AG04450 (cell line): ENCODE results near the gene TNFRSF14. TPM values are rescaled to one million over a fixed set of nuclear protein-coding genes. Genes with fewer than 3 reads are reported as not detected.

Experiments
- CTCF ChIA-PET: fragments of 300-600, 350-600 bp; formaldehyde crosslinking; extraction: SDS; loops from one replicate; lab custom pipeline; 2022; ENCODE audit warnings: antibody characterized with exemption, inconsistent platforms; lab: Charles Lee
- POLR2A ChIA-PET: fragments of 350-600 bp; formaldehyde crosslinking; extraction: SDS; loops from one replicate; lab custom pipeline; 2021; ENCODE audit warnings: antibody characterized with exemption, inconsistent platforms; lab: Yijun Ruan, JAX
- DNase-seq: peaks from one replicate; pipeline ENCODE4 v3.0.0-alpha.2; 2011; ENCODE audit warnings: low read depth, low spot score
- H3K27ac ChIP-seq: one replicate; pipeline ENCODE4 v1.5.1; 2012; ENCODE audit warnings: low read depth, low read length, control low read depth
- H3K27me3 ChIP-seq: one replicate; pipeline ENCODE4 v1.6.0; 2012; ENCODE audit warnings: low read length; ENCODE audit not compliant: control insufficient read depth, insufficient read depth
- H3K4me3 ChIP-seq: 2 replicates; pipeline ENCODE4 v1.5.1; 2011; ENCODE audit warnings: mild to moderate bottlenecking, low read depth, low read length, control low read depth
- H3K9me3 ChIP-seq: 2 replicates; pipeline ENCODE4 v1.5.1; 2012; ENCODE audit warnings: low read length; ENCODE audit not compliant: control insufficient read depth, insufficient read depth
- polyA plus RNA-seq: library from polyadenylated mRNA; depleted of rRNA; stranded (reverse); fragments of >200 nt; gene quantifications from 2 replicates; pipeline ENCODE4 v1.2.3, GENCODE V29; 2011
- TF ChIP-seq, protein P1 (sequence below): IDR thresholded peaks from 2 replicates; pipeline ENCODE4 v1.5.1; 2011; ENCODE audit warnings: low read depth, low read length, control low read depth, inconsistent platforms

Gene TNFRSF14
- polyA plus RNA-seq, 1 experiment, result 5.4 TPM

DNA sequence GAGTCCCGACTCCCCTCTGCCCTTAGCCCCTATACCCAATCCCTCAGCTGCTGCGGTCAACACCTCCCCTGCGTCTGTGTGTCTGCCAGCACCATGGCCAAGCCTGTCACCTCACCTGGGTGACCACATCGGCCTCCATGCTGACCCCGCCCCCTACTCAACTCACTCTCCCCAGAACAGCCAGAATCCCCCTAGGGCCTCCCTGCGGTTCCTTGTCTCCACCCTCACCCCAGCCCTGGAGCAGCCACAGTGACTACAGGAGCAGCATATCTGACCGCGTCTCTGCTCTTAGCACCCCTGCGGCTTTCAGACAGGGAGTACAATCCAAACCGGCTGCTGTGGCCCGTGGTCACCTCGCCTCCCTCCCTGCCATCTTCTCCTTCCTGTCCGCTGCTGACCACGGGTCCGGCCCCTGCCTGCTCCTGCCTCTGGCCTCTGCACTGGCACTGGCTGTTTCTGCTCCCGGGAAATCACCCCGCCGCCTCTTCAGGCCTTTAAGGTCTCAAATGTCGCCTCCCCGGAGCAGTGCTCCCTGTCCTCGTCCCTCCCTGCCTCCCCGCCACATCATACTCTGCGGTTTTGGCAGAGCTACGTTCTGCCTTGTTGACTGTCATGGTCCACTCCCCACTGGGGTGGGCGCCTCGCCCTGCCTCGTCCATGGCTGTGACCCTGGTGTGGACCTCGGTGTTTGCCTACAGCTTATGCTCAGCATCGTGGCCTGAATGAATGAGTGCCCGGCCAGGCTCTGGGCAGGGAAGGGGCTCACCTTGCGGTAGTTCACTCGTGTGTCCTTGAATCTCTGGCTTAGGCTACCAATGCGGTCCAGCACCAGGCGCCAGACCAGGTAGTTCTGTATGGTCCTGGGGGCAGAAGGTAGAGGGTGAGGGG, 41.5 kb downstream of the TNFRSF14 start:
- TF ChIP-seq, protein P1, sequence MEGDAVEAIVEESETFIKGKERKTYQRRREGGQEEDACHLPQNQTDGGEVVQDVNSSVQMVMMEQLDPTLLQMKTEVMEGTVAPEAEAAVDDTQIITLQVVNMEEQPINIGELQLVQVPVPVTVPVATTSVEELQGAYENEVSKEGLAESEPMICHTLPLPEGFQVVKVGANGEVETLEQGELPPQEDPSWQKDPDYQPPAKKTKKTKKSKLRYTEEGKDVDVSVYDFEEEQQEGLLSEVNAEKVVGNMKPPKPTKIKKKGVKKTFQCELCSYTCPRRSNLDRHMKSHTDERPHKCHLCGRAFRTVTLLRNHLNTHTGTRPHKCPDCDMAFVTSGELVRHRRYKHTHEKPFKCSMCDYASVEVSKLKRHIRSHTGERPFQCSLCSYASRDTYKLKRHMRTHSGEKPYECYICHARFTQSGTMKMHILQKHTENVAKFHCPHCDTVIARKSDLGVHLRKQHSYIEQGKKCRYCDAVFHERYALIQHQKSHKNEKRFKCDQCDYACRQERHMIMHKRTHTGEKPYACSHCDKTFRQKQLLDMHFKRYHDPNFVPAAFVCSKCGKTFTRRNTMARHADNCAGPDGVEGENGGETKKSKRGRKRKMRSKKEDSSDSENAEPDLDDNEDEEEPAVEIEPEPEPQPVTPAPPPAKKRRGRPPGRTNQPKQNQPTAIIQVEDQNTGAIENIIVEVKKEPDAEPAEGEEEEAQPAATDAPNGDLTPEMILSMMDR, result no peak
- H3K9me3 ChIP-seq, result no peaks in the 10 kb centered on the region; the same call in none of the 2 replicates
- DNase-seq, result no peak
- ChIA-PET CTCF (no interaction called here), POLR2A (no interaction called here)
- H3K27me3 ChIP-seq, result no peaks in the 10 kb centered on the region
- no peak overlapping the region for H3K27ac ChIP-seq
- H3K4me3 ChIP-seq, result no peak overlapping the region

DNA sequence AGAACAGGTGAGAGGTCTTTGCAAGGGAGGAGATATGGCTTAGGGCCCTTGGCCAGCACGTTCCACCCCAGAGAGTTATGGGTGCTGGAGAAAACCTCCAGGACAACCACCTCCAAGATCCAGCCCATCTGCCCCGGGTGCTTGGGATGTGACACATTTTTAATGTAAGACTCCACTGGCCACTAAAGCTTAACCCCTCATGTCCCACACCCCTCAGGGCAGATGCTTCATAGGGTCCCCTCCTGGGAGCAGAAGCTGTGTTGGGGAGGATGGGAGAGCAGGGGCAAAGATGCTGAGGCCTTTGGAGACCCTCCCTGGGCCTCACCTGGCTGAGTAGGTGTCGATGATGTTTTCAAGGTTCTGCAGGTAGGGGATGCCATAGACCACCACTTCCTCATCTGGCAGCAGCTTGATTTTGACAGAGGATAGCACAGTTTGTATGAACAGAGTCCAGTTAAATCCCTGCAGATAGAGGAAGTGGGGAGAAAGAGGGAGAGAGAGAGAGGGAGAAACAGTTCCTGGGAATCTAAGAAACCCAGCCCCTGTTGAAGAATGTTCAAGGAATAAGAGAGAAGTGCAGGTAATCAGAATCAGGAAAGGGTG, 42.3 kb downstream of the TNFRSF14 start:
- H3K9me3 ChIP-seq, result no peaks in the 10 kb centered on the region; the same call in none of the 2 replicates
- POLR2A ChIA-PET, result no interaction called here
- DNase-seq, result no peak
- TF ChIP-seq, protein P1, result no peak
- H3K4me3 ChIP-seq, result no peak overlapping the region
- H3K27ac ChIP-seq, result no peak overlapping the region
- H3K27me3 ChIP-seq, result no peaks in the 10 kb centered on the region
- CTCF ChIA-PET, result no interaction called here

DNA sequence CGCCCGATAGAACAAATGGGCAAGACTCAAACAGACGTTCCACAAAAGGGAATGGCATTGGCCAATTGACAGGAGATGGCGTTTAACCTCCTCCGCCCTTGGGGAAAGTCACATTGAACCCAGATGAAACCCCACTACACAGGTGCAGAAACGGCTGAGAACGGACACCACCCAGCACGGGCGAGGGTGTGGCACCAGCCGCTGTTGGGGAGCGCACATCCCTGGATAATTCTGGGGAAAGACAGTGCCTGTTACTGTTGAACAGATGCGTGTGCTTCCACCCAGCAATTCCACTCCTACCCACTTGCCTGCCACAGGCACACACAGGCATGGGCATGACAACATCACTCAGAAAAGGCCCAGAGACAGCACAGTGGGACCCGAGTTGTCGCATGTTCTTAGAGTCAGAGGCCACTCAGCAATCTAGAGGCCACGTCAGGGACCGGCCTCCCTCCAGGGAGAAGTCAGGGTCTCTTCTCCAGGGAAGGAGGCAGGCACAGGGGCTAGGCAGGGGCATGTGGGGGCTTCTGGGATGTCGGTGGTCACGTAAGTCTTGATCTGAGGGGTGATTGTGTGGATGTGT, 45.6 kb downstream of the TNFRSF14 start:
- CTCF ChIA-PET, result no interaction called here
- Histone ChIP-seq H3K4me3 (no peak overlapping the region), H3K27ac (no peak overlapping the region), H3K9me3 (no peaks in the 10 kb centered on the region; the same call in none of the 2 replicates), H3K27me3 (no peaks in the 10 kb centered on the region)
- TF ChIP-seq, protein P1, result no peak
- no peak for DNase-seq
- POLR2A ChIA-PET, result no interaction called here

DNA sequence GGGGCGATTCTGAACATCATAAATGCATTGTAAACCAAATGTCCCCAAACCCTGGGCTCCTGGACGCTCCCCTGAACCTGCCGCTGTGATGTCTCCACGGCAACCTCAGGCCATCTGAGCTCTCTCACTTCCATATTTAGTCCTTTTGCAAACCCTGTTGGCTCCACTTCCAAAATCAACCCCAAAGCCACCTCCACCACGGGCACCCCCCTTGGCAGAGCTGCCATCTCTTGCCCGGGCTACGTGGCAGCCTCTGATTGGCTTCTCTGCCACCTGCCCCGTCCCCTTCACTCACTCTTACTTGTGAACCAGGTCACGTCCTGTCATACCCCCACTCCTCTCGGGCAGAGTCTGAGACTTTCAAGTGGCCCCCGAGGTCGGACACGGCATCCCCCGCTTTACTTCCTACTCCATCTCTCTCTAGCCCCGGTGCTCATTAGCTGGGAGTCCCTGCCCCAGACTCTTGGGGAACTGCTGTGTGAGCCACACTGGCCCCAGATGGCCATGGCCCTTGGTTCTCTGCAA, 46.2 kb downstream of the TNFRSF14 start:
- ChIA-PET CTCF (no interaction called here), POLR2A (interaction anchor here (0.6 kb wide), 1 partner anchor 189 kb away, joined by 3 read pairs; no protein-coding TSS in a partner anchor)
- DNase-seq, result no peak
- TF ChIP-seq, protein P1, result no peak
- peaks cover 2% of the 10 kb centered on the region for H3K27me3 ChIP-seq
- no peak overlapping the region for H3K4me3 ChIP-seq
- H3K27ac ChIP-seq, result no peak overlapping the region
- no peaks in the 10 kb centered on the region; the same call in none of the 2 replicates for H3K9me3 ChIP-seq
